ENCODE results near the gene LCP2.

The LCP2 gene

GRCh38 chr5:170276140-170276539, 21.4 kb downstream of the LCP2 start:
- DNase-seq (ENCODE audit: low spot score): no peak
- POLR2A ChIA-PET (ENCODE audit: low non-redundant PET): no interaction called here
- TF ChIP-seq CTCF (conservative IDR thresholded peaks at IDR 0.05; ENCODE audit: low read depth): no peak
- CTCF ChIA-PET: interaction anchor here (0.6 to 1.4 kb wide), 3 partner anchors 27 to 1584 kb away, joined by 3 to 4 read pairs (median 4); no protein-coding TSS in a partner anchor
- no peak overlapping the region for H3K27ac ChIP-seq

GRCh38 chr5:170275376-170275994, 22.1 kb downstream of the LCP2 start:
- no peak for TF ChIP-seq CTCF (conservative IDR thresholded peaks at IDR 0.05; ENCODE audit: low read depth)
- H3K27ac ChIP-seq: no peak overlapping the region
- DNase-seq (ENCODE audit: low spot score): no peak
- POLR2A ChIA-PET (ENCODE audit: low non-redundant PET): no interaction called here
- CTCF ChIA-PET: interaction anchor here (0.6 to 1.4 kb wide), 3 partner anchors 28 to 1584 kb away, joined by 3 to 4 read pairs (median 4); no protein-coding TSS in a partner anchor

- ChIA-PET POLR2A (ENCODE audit: low non-redundant PET) (no interaction called here), CTCF (interaction anchor here (0.6 to 1.0 kb wide), 2 partner anchors 48 to 58 kb away, joined by 3 to 4 read pairs; no protein-coding TSS in a partner anchor)
- no peak overlapping the region for H3K27ac ChIP-seq
- DNase-seq (ENCODE audit: low spot score): peak; percentile 23
- no peak for TF ChIP-seq CTCF (conservative IDR thresholded peaks at IDR 0.05; ENCODE audit: low read depth)
Observed at GRCh38 chr5:170273968-170274710, 23.4 kb downstream of the LCP2 start.

GRCh38 chr5:170270293-170271069, 27.1 kb downstream of the LCP2 start:
- no peak overlapping the region for H3K27ac ChIP-seq
- no peak for DNase-seq (ENCODE audit: low spot score)
- TF ChIP-seq CTCF (conservative IDR thresholded peaks at IDR 0.05; ENCODE audit: low read depth): no peak
- CTCF ChIA-PET: no interaction called here
- POLR2A ChIA-PET (ENCODE audit: low non-redundant PET): no interaction called here

- no peak for TF ChIP-seq CTCF (conservative IDR thresholded peaks at IDR 0.05; ENCODE audit: low read depth)
- ChIA-PET POLR2A (ENCODE audit: low non-redundant PET) (no interaction called here), CTCF (interaction anchor here (0.7 kb wide), 1 partner anchor 474 kb away, joined by 3 read pairs; no protein-coding TSS in a partner anchor)
- no peak for DNase-seq (ENCODE audit: low spot score)
- no peak overlapping the region for H3K27ac ChIP-seq
Observed at GRCh38 chr5:170269579-170269978, 28.0 kb downstream of the LCP2 start.

GRCh38 chr5:170268884-170269283, 28.7 kb downstream of the LCP2 start:
- no peak overlapping the region for H3K27ac ChIP-seq
- DNase-seq (ENCODE audit: low spot score): no peak
- CTCF ChIA-PET: interaction anchor here (0.5 to 1.1 kb wide), 9 partner anchors 12 to 474 kb away, joined by 3 to 5 read pairs (median 3); no protein-coding TSS in a partner anchor
- POLR2A ChIA-PET (ENCODE audit: low non-redundant PET): no interaction called here
- TF ChIP-seq CTCF (conservative IDR thresholded peaks at IDR 0.05; ENCODE audit: low read depth): no peak

Data from RWPE1 (cell line).